Measurements from ENCODE around the gene TFDP1. TPM values are rescaled to one million over a fixed set of nuclear protein-coding genes. Genes with fewer than 3 reads are reported as not detected.

TFDP1 gene
- polyA plus RNA-seq, 5 donors: 77.4 to 87.3 (median 80.6) TPM

- peak; percentile 78 to 79 for DNase-seq
Measured at GRCh38 chr13:113647351-113648215, 63.0 kb downstream of the TFDP1 start.

- DNase-seq: no peak
Measured at GRCh38 chr13:113648216-113648610, 63.7 kb downstream of the TFDP1 start.

DNA sequence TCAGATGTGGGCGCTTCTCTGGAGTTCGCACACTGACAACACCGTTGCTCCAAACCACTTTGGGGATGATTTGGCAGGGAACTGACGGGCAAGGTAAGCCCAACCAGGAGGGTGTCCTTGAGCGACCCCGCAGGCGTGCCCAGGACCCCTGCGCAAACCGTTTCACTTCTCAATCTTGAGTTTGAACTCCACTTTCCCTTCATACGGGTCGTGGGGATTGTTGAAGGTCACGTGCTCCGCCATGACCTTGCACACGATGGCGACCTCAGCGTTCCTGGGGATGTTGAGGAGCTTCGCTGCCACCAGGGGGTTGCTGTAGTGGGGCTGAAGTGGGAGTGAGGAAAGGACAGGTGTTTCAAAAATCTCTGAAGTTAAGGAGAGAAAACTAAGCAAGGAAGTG lies 64.7 kb downstream of the TFDP1 start:
- DNase-seq: no peak

- no peak for DNase-seq
Measured at GRCh38 chr13:113650275-113650674, 65.7 kb downstream of the TFDP1 start.

- no peak for DNase-seq
Measured at GRCh38 chr13:113650731-113651148, 66.2 kb downstream of the TFDP1 start.

DNA sequence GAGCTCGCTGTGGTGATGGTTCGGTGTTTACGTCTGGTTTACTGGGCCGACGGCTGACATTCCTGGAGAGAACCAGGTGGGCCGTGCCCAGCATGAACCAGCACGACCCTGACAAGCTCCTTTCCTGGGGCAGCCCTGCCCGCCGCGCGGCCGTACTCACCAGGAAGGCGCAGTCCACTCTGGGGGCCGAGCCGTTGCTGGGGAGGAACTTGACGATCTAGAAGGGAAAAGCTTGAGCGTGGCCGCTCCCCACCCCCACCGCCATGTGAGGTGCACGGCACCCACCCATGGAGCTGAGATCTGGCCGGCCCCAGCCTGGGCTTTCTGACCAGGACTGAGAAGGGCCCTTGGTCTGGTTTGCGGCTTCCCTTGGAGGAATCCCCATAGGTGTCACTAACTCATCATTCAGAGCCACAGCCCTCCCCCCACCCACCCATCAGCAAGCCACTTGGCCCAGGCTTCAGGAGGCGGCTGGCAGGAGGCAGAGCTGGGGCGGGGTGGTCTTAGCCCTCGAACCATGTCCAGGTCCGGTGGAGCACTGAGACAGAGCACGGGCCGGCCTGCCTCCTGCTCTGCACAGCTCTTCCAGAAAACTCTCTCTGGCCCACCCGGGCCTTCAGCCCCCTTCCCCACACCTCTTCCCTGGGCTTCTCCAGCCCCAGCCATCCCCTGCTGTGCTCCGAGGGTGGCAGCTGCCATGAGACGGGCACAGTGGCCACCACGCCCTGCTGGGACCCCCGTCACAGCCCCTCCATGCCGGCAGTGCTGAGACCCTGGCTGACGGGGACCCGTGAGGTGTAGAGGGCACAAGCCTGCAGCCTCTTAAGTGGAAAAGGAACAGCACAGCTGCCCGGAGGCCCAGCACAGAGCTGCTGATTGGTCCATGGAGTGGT lies 67.2 kb downstream of the TFDP1 start:
- no peak for DNase-seq

- DNase-seq: no peak
Measured at GRCh38 chr13:113652404-113653263, 68.1 kb downstream of the TFDP1 start.

- no peak for DNase-seq
Measured at GRCh38 chr13:113653264-113654174, 69.0 kb downstream of the TFDP1 start.

GRCh38 chr13:113654175-113654560 lies 69.6 kb downstream of the TFDP1 start:
- DNase-seq: no peak

- DNase-seq: no peak
Measured at GRCh38 chr13:113654591-113655345, 70.2 kb downstream of the TFDP1 start.

DNA sequence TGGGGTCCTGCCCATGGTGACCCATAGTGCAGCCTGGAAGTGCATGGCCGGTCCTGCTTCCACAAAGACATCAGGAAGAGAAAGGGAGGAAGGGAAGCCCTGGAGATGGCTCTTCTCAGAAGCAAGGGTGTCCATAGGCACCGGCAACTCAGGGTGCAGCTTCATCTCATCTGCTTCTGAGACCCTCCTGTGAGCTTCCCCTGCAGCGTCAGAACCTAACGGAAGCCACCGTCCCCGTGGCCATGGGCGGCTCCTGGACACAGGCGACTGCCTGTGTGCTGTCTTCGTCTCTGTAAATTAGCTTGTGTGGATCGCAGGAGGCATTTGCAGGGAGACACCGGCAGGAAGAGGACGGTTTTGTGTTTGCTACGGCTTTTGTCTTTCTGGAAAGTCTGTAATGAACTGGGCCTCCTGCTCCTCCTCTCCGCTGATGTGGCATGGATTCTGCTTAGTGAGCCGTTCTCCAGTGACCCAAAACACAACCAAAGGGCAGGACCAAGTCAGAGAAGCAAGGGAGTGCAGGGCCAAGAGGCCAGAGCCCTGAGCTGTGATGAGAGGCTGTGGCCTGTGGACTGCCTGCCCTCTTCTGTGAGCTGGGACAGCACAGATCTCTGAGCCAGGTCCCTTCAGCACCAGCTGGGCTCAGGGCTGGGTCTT lies 70.9 kb downstream of the TFDP1 start:
- DNase-seq: no peak

GRCh38 chr13:113656003-113656588 lies 71.5 kb downstream of the TFDP1 start:
- no peak for DNase-seq

GRCh38 chr13:113656831-113657671 lies 72.5 kb downstream of the TFDP1 start:
- no peak for DNase-seq

DNA sequence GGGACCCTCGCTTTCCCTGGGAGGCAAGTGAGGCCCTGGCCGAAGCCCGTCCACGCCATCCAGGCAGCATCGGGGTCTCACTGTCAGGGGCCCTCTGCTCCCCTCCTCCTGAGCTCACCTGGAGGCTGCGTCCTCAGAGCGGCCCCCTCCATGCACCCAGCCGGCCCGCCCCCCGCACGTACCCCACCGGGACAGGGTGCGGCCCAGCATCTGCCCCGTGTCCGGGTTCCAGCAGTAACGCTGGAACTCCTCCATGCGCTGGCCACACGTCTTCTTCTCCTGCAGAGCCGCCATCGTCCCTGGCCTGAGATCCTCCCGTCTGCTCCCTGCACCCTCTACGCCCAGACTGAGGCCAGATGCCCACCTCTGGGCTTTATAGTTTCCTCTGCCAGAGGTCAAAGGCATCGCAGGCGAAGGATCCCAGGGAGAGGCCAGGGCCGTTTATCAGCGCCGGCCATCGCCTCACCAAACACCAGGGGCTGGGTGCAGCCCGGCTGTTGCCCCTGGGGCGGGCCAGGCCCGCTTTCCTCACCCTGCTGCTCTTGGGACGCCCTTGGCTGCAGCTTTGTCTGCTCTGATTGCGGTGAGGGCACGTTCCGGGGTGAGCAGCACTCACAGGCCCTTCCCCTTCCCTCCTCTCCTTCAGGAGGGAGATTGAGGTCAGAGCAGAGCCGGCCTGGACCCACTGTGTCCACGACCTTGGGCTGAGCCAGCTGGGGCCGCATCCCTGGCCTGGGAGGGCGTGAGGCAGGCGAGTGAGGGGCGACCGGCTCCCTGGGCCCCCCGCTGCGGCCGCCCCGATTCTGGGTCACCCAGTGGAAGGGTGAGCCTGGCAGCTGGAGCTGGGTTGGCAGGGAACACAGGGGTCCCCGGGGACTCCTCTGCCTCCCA lies 73.5 kb downstream of the TFDP1 start, which contains the start of gene ATP4B:
TSS of gene ATP4B (minus strand) at position 348 of the 891 bp plus-strand sequence. CDS start at position 294, 54 bp downstream.
- DNase-seq: no peak

DNA sequence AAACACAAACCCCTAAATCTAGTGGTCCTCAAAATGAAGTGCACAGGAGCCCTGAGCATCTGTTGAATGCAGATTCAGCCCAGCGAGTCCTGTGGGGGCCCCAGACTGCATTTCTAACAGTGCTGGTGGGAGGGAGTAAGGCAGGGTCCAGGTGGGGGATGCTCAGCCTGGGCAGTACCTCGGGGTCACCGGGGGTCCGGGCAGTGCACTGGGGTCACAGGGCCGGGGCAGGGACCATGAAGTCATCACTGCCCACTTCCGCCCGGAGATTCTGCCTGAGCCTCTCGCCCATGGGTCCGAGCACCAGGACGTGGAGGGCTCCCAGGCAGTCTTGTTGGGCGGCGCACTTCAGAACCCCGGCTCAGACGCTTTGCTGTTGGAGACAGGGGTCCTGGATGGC lies 74.3 kb downstream of the TFDP1 start:
- no peak for DNase-seq

DNA sequence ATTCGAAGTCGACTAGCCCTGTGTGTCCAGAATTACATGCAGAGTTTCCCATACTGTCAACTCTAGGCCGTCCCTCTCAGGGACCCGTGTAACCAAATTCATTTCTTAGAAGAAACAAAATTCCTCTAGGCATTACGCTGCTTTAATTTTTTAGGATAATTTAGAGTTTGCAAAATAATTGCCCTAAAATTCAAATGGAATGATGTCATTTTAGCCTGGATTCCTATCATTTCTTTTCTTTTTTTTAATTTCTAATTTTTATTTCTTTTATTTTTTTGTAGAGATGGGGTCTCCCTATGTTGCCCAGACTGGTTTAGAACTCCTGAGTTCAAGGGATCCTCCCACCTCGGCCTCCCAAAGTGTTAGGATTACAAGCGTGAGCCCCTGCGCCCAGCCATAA lies 74.8 kb downstream of the TFDP1 start:
- no peak for DNase-seq

- DNase-seq: no peak
Measured at GRCh38 chr13:113660066-113660465, 75.5 kb downstream of the TFDP1 start.
